ENCODE data around the gene RASSF6.

DNA sequence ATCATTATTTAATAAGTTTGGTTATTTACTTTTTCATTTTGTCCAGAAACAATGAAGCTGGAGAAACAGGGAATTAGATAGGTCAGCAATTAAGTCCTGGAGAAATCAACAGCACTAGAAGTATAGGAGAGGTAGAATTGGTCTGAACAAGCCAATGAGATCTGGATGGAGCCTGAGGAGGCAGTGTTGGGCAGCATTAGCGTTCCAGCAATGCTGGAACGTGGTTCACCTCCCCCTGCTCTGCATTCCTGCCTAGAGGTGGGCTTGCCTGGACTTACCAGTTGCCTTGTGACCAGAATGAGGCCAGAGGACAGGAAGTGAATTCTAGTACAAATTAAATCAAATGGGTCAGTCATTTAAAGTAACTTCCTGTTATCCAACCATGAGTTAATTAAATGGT, 4.6 kb downstream of the RASSF6 start:
- TF ChIP-seq, protein P1, sequence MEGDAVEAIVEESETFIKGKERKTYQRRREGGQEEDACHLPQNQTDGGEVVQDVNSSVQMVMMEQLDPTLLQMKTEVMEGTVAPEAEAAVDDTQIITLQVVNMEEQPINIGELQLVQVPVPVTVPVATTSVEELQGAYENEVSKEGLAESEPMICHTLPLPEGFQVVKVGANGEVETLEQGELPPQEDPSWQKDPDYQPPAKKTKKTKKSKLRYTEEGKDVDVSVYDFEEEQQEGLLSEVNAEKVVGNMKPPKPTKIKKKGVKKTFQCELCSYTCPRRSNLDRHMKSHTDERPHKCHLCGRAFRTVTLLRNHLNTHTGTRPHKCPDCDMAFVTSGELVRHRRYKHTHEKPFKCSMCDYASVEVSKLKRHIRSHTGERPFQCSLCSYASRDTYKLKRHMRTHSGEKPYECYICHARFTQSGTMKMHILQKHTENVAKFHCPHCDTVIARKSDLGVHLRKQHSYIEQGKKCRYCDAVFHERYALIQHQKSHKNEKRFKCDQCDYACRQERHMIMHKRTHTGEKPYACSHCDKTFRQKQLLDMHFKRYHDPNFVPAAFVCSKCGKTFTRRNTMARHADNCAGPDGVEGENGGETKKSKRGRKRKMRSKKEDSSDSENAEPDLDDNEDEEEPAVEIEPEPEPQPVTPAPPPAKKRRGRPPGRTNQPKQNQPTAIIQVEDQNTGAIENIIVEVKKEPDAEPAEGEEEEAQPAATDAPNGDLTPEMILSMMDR (conservative IDR thresholded peaks at IDR 0.05; ENCODE audit: low read length): peak; percentile 63
- TF ChIP-seq EZH2phosphoT487 (IDR thresholded peaks at IDR 0.05; ENCODE audit: borderline replicate concordance, low read depth, low read length): no peak
